ENCODE results near the gene HORMAD2.

DNA sequence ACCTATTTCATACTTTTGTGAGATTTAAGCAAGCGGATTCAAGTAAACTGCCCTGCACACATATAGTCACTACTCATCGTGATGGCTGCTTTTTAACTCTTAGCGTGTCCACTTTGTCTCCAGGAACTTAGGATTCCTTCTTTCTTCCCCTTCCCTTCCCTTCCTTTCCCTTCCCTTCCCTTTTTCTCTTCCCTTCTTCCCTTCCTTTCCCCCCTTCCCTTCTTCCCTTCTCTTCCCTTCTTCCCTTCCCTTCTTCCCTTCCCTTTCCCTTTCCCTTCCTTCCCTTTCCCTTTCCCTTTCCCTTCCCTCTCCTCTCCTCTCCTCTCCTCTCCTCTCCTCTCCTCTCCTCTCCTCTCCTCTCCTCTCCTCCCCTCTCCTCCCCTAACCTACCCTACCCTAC is 100.4 kb downstream of the HORMAD2 start:
- TF ChIP-seq, protein P1, sequence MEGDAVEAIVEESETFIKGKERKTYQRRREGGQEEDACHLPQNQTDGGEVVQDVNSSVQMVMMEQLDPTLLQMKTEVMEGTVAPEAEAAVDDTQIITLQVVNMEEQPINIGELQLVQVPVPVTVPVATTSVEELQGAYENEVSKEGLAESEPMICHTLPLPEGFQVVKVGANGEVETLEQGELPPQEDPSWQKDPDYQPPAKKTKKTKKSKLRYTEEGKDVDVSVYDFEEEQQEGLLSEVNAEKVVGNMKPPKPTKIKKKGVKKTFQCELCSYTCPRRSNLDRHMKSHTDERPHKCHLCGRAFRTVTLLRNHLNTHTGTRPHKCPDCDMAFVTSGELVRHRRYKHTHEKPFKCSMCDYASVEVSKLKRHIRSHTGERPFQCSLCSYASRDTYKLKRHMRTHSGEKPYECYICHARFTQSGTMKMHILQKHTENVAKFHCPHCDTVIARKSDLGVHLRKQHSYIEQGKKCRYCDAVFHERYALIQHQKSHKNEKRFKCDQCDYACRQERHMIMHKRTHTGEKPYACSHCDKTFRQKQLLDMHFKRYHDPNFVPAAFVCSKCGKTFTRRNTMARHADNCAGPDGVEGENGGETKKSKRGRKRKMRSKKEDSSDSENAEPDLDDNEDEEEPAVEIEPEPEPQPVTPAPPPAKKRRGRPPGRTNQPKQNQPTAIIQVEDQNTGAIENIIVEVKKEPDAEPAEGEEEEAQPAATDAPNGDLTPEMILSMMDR (IDR thresholded peaks at IDR 0.05; ENCODE audit: borderline replicate concordance, extremely low read depth, low read length, poor library complexity, severe bottlenecking): no peak
- no peak for TF ChIP-seq EZH2 (IDR thresholded peaks at IDR 0.05; ENCODE audit: borderline replicate concordance, low read depth, low read length, severe bottlenecking)

Data from DND-41 (cell line).